Vagina (tissue), 2 donors: ENCODE results near the gene DGCR2. TPM values are rescaled to one million over a fixed set of nuclear protein-coding genes. Genes with fewer than 3 reads are reported as not detected.

Source experiments
- DNase-seq, 2 donors: peaks; one replicate each; pipeline ENCODE4 v3.0.0-alpha.2; 2017; ENCODE audit errors: extremely low spot score in 2 of 2
- H3K27ac ChIP-seq: fragments of 200-600 bp; sonication (generic); one replicate; pipeline ENCODE4 v1.5.1; 2019
- H3K27me3 ChIP-seq: fragments of 200-600 bp; sonication (generic); one replicate; pipeline ENCODE4 v1.5.1; 2019
- H3K36me3 ChIP-seq, 2 donors: fragments of 200-600 bp; sonication (generic); one replicate each; pipeline ENCODE4 v1.5.1; 2017 to 2019
- H3K4me1 ChIP-seq: fragments of 200-600 bp; sonication (generic); one replicate; pipeline ENCODE4 v1.5.1; 2019
- H3K4me3 ChIP-seq, 2 donors: fragments of 200-600 bp; sonication (generic); 1 replicate in 1 of 2; 2 replicates in 1 of 2; pipeline ENCODE4 v1.5.1; 2016 to 2019
- H3K9me3 ChIP-seq: fragments of 200-600 bp; sonication (generic); one replicate; pipeline ENCODE4 v1.5.1; 2019
- CTCF ChIP-seq, 3 experiments: fragments of 450-650 bp in 2 of 3; fragments of 200-600 bp in 1 of 3; sonication (generic) in 1 of 3; IDR thresholded peaks; one replicate each; pipeline ENCODE4 v1.5.1; 2017 to 2019; ENCODE audit warnings: antibody characterized with exemption in 3 of 3, mild to moderate bottlenecking in 2 of 3, moderate library complexity in 2 of 3
- POLR2A ChIP-seq, 2 donors: fragments of 450-650 bp; IDR thresholded peaks; one replicate each; pipeline ENCODE4 v1.6.1; 2017; ENCODE audit warnings: antibody characterized with exemption in 2 of 2, mild to moderate bottlenecking in 2 of 2, moderate library complexity in 2 of 2
- POLR2AphosphoS5 ChIP-seq, 2 donors: sonication (generic); formaldehyde crosslinking; IDR thresholded peaks; one replicate each; pipeline ENCODE4 v1.9.0; 2017; ENCODE audit warnings: antibody characterized with exemption in 2 of 2, mild to moderate bottlenecking in 2 of 2, low read depth in 1 of 2; ENCODE audit not compliant: insufficient read depth in 1 of 2
- intact Hi-C: fragments of 100-400 bp; cut with DNase I; formaldehyde crosslinking; loops from one replicate; pipeline ENCODE4 v1.15.1; 2023
- total RNA-seq: library from RNA; depleted of rRNA; stranded (reverse); fragments of >200 nt; gene quantifications from one replicate; pipeline ENCODE4 v1.2.3, GENCODE V29; 2016

DGCR2 gene
- total RNA-seq, 1 donor from 2014 or later = 66.3 TPM

GRCh38 chr22:18997925-18998315 is 124.3 kb downstream of the DGCR2 start:
- no peak overlapping the region for H3K4me3 ChIP-seq
- no peaks in the 10 kb centered on the region for H3K4me1 ChIP-seq
- H3K9me3 ChIP-seq = no peaks in the 10 kb centered on the region
- TF ChIP-seq POLR2A (IDR thresholded peaks at IDR 0.05) (no peak), CTCF (IDR thresholded peaks at IDR 0.05) (no peak), POLR2AphosphoS5 (IDR thresholded peaks at IDR 0.05; ENCODE audit: insufficient read depth in 1 of 2, low read depth in 1 of 2) (no peak)
- intact Hi-C loops = no loop called here
- H3K27ac ChIP-seq = no peak overlapping the region
- no peak for DNase-seq
- no peaks in the 10 kb centered on the region for H3K36me3 ChIP-seq
- no peaks in the 10 kb centered on the region for H3K27me3 ChIP-seq

- intact Hi-C loops = no loop called here
- no peak overlapping the region for H3K4me3 ChIP-seq
- no peaks in the 10 kb centered on the region for H3K36me3 ChIP-seq
- no peak for TF ChIP-seq CTCF (IDR thresholded peaks at IDR 0.05)
- no peak for TF ChIP-seq POLR2AphosphoS5 (IDR thresholded peaks at IDR 0.05; ENCODE audit: insufficient read depth in 1 of 2, low read depth in 1 of 2)
- no peak for TF ChIP-seq POLR2A (IDR thresholded peaks at IDR 0.05)
- no peaks in the 10 kb centered on the region for H3K27me3 ChIP-seq
- DNase-seq = no peak
- no peak overlapping the region for H3K27ac ChIP-seq
- no peaks in the 10 kb centered on the region for H3K9me3 ChIP-seq
- no peaks in the 10 kb centered on the region for H3K4me1 ChIP-seq
Observed at GRCh38 chr22:18997306-18997924, 124.8 kb downstream of the DGCR2 start.

GRCh38 chr22:18996376-18996900 is 125.8 kb downstream of the DGCR2 start:
- intact Hi-C loops = no loop called here
- H3K27ac ChIP-seq = no peak overlapping the region
- no peak overlapping the region for H3K4me3 ChIP-seq
- no peaks in the 10 kb centered on the region for H3K9me3 ChIP-seq
- no peak for DNase-seq
- H3K27me3 ChIP-seq = no peaks in the 10 kb centered on the region
- no peaks in the 10 kb centered on the region for H3K4me1 ChIP-seq
- TF ChIP-seq CTCF (IDR thresholded peaks at IDR 0.05) (no peak), POLR2AphosphoS5 (IDR thresholded peaks at IDR 0.05; ENCODE audit: insufficient read depth in 1 of 2, low read depth in 1 of 2) (no peak), POLR2A (IDR thresholded peaks at IDR 0.05) (no peak)
- H3K36me3 ChIP-seq = no peaks in the 10 kb centered on the region

GRCh38 chr22:18995327-18995711 is 126.9 kb downstream of the DGCR2 start:
- no peaks in the 10 kb centered on the region for H3K27me3 ChIP-seq
- no peak overlapping the region for H3K4me3 ChIP-seq
- intact Hi-C loops = no loop called here
- no peak overlapping the region for H3K27ac ChIP-seq
- no peak for TF ChIP-seq POLR2A (IDR thresholded peaks at IDR 0.05)
- TF ChIP-seq POLR2AphosphoS5 (IDR thresholded peaks at IDR 0.05; ENCODE audit: insufficient read depth in 1 of 2, low read depth in 1 of 2) = no peak
- no peak for TF ChIP-seq CTCF (IDR thresholded peaks at IDR 0.05)
- no peak for DNase-seq
- H3K9me3 ChIP-seq = no peaks in the 10 kb centered on the region
- no peaks in the 10 kb centered on the region for H3K36me3 ChIP-seq
- no peaks in the 10 kb centered on the region for H3K4me1 ChIP-seq

- no peaks in the 10 kb centered on the region for H3K9me3 ChIP-seq
- no peaks in the 10 kb centered on the region for H3K36me3 ChIP-seq
- H3K27ac ChIP-seq = no peak overlapping the region
- H3K27me3 ChIP-seq = no peaks in the 10 kb centered on the region
- H3K4me3 ChIP-seq = no peak overlapping the region
- TF ChIP-seq POLR2AphosphoS5 (IDR thresholded peaks at IDR 0.05; ENCODE audit: insufficient read depth in 1 of 2, low read depth in 1 of 2) (no peak), POLR2A (IDR thresholded peaks at IDR 0.05) (no peak), CTCF (IDR thresholded peaks at IDR 0.05) (no peak)
- intact Hi-C loops = no loop called here
- H3K4me1 ChIP-seq = no peaks in the 10 kb centered on the region
- no peak for DNase-seq
Observed at GRCh38 chr22:18994701-18995326, 127.4 kb downstream of the DGCR2 start.
